ENCODE measurements around the gene CPAMD8.

CPAMD8 gene

DNA sequence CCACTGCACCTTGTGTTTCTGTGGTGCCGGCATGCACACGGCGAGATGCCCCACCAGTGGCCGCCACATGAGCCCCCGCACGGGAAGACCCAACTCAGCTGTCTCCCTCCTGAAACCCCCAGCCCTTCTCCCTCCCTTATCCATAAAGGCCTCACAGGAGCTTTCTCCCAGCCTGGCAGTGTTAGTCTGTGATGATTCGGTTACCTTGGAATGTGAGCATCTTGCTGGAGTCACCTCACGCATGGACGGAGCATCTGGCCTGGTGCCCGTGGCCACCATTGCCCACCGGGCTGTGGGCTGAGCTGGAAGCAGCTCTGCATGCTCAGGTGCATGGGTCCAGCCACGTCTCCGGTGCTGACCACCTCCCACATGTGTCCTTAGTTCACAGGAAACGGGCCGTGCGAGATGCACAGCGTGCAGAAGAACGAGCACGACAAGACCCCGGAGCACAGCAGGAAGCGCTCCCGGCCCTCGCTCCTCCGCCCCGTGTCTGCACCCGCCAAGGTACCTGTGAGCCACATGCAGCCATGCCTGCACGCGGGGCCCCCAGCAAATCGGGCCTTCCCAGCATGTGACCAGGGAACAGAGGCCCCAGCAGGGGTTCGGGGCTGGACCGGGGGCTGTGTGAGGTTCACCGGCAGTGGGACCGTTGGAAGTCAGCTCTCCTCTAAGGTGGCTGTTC lies 175.4 kb downstream of the CPAMD8 start:
- TF ChIP-seq, protein P1, sequence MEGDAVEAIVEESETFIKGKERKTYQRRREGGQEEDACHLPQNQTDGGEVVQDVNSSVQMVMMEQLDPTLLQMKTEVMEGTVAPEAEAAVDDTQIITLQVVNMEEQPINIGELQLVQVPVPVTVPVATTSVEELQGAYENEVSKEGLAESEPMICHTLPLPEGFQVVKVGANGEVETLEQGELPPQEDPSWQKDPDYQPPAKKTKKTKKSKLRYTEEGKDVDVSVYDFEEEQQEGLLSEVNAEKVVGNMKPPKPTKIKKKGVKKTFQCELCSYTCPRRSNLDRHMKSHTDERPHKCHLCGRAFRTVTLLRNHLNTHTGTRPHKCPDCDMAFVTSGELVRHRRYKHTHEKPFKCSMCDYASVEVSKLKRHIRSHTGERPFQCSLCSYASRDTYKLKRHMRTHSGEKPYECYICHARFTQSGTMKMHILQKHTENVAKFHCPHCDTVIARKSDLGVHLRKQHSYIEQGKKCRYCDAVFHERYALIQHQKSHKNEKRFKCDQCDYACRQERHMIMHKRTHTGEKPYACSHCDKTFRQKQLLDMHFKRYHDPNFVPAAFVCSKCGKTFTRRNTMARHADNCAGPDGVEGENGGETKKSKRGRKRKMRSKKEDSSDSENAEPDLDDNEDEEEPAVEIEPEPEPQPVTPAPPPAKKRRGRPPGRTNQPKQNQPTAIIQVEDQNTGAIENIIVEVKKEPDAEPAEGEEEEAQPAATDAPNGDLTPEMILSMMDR (IDR thresholded peaks at IDR 0.05; ENCODE audit: control extremely low read depth, extremely low read depth, low read depth, missing control alignments): no peak
- CTCF ChIA-PET: no interaction called here
- POLR2A ChIA-PET: no interaction called here
- DNase-seq (ENCODE audit: extremely low spot score): no peak

DNA sequence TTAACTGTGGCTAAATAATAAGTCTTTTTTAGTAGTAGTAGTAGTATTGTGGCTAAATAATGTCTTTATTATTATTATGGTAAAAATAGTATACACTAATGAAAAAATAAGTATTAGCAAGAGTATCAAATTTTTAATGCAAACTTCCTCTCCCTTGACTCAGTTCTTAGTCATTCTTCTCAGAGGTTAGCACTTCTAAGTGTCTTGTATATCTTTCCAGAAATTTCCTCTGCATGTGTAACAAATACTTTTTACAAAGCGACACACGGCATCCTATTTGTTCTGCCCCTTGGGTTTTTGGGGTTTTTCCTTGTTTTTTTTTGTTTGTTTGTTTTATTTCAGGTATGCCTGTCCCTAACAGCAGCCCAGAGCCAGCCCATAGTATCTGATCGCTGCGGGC lies 176.5 kb downstream of the CPAMD8 start:
- TF ChIP-seq, protein P1 (IDR thresholded peaks at IDR 0.05; ENCODE audit: control extremely low read depth, extremely low read depth, low read depth, missing control alignments): no peak
- no peak for DNase-seq (ENCODE audit: extremely low spot score)
- ChIA-PET POLR2A (no interaction called here), CTCF (no interaction called here)

DNA sequence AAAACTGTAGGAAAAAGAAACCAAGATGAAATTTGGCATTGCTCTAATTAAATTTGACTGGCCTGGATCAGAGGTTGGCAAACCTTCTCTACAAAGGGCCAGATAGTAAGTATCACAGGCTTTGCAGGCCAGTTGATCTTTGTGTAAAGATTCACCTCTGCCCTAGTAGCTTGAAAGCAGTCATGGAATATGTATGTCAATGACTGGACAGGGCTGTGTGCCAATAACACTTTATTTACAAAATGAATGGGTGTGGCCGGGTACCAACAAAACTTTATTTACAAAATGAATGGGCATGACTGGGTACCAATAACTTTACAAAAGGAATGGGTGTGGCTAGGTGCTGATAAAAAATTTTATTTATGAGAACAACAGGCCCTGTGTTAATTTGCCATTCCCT lies 177.4 kb downstream of the CPAMD8 start:
- CTCF ChIA-PET: interaction anchor here (0.7 kb wide), 1 partner anchor 10 kb away, joined by 3 read pairs; no protein-coding TSS in a partner anchor
- POLR2A ChIA-PET: no interaction called here
- no peak for DNase-seq (ENCODE audit: extremely low spot score)

DNA sequence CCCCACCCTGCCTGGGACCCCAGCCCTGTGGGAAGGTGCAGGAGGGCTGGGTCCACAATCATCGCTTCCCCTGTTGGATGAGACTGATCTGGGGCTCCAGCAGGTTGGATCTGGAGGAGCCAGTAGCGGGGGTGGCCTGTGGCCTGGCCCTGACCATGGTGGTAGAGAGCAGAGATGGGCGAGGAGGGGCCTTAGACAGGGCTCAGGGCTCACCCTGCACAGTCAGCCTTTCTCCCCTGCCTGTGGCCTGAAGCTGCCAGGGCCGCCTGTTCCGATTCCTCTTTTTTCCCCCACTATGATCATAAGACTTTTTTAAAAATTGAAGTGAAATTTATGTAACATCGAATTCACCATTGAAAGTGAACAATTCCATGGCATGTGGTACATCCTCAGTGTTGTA lies 179.2 kb downstream of the CPAMD8 start:
- ChIA-PET POLR2A (no interaction called here), CTCF (no interaction called here)
- no peak for DNase-seq (ENCODE audit: extremely low spot score)
- TF ChIP-seq, protein P1 (IDR thresholded peaks at IDR 0.05; ENCODE audit: control extremely low read depth, extremely low read depth, low read depth, missing control alignments): no peak

More for the DNA sequence above, 177.4 kb downstream of the CPAMD8 start:
- TF ChIP-seq, protein P1 (IDR thresholded peaks at IDR 0.05; ENCODE audit: control extremely low read depth, extremely low read depth, low read depth, missing control alignments): no peak

DNA sequence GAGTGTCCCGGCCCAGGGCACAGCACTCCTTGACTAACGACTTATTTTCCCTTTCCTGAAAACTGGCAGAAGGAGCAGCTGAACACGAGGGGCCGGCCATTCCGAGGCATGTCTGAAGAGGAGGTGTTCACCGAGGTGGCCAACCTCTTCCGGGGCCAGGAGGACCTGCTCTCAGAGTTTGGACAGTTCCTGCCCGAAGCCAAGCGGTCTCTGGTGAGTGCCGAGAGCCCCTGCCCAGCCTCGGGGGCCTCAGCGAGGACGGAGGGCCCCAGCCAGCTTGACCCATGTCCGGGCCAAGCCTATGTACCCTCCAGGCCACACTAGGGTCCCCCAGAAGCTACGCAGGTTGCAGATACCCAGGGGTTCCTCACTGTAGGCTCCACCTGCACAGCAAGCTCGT lies 179.7 kb downstream of the CPAMD8 start:
- ChIA-PET POLR2A (no interaction called here), CTCF (no interaction called here)
- no peak for DNase-seq (ENCODE audit: extremely low spot score)
- TF ChIP-seq, protein P1 (IDR thresholded peaks at IDR 0.05; ENCODE audit: control extremely low read depth, extremely low read depth, low read depth, missing control alignments): no peak

Data from GM10248 (cell line).